ENCODE results near the gene ISLR. TPM values are rescaled to one million over a fixed set of nuclear protein-coding genes. Genes with fewer than 3 reads are reported as not detected.

ISLR gene
- total and polyA plus RNA-seq, 2 experiments from 2014 or later = 0.55 TPM; not detected in 1

GRCh38 chr15:74209997-74210671, 36.6 kb downstream of the ISLR start:
- Histone ChIP-seq H4K20me1 (replicated peaks; ENCODE audit: insufficient read depth) (no peaks in the 10 kb centered on the region), H3F3A (replicated peaks; ENCODE audit: low read depth) (peaks cover 9% of the 10 kb centered on the region), H2AFZ (no peak overlapping the region), H3K27ac (ENCODE audit: low read depth) (no peak overlapping the region), H3K9me2 (ENCODE audit: insufficient read depth) (no peaks in the 10 kb centered on the region), H3K27me3 (ENCODE audit: insufficient read depth) (peaks cover 27% of the 10 kb centered on the region), H3K79me2 (replicated peaks; ENCODE audit: insufficient read depth) (no peaks in the 10 kb centered on the region), H3K36me3 (ENCODE audit: insufficient read depth) (no peaks in the 10 kb centered on the region), H3K4me1 (ENCODE audit: insufficient read depth) (peaks cover 65% of the 10 kb centered on the region), H3K4me3 (peak overlapping the region; percentile 38; the same call in 1 of the 2 replicates), H3K4me2 (peak overlapping the region; percentile 77)
- Mint-ChIP-seq H3K36me3 (ENCODE audit: low read depth) (peaks cover 26% of the 10 kb centered on the region), H3K4me1 (peaks cover 83% of the 10 kb centered on the region), H3K27me3 (ENCODE audit: insufficient read depth, low read depth, poor library complexity) (peaks cover 41% of the 10 kb centered on the region), H3K27ac (no peak overlapping the region; the same call in 1 of the 2 replicates), H3K9me3 (no peaks in the 10 kb centered on the region; the same call in 1 of the 3 replicates), H3K4me3 (no peak overlapping the region; the same call in 2 of the 3 replicates)
- TF ChIP-seq JUNB (IDR thresholded peaks at IDR 0.05; ENCODE audit: unreplicated experiment) = no peak
- TF ChIP-seq CTCF (conservative IDR thresholded peaks at IDR 0.05; ENCODE audit: low read depth in 2 of 2) = no peak
- no peak for TF ChIP-seq EZH2 (IDR thresholded peaks at IDR 0.05; ENCODE audit: low read depth, unreplicated experiment)
- TF ChIP-seq ZNF462 (CRISPR knock-in tag; IDR thresholded peaks at IDR 0.05) = no peak
- no peak for TF ChIP-seq CREB1 (CRISPR knock-in tag; IDR thresholded peaks at IDR 0.05; ENCODE audit: low read depth)
- no peak for TF ChIP-seq EZH2phosphoT487 (IDR thresholded peaks at IDR 0.05; ENCODE audit: unreplicated experiment)
- no peak for TF ChIP-seq ZNF331 (CRISPR knock-in tag; IDR thresholded peaks at IDR 0.05; ENCODE audit: low read depth)
- no peak for TF ChIP-seq REST (IDR thresholded peaks at IDR 0.05; ENCODE audit: unreplicated experiment)
- no peak for TF ChIP-seq ZNF114 (CRISPR knock-in tag; IDR thresholded peaks at IDR 0.05)
- no peak for DNase-seq (ENCODE audit: low spot score)
- no peak for ATAC-seq

Data from GM23338 (cell line).